Measurements from ENCODE around the gene SIMC1. TPM values are rescaled to one million over a fixed set of nuclear protein-coding genes. Genes with fewer than 3 reads are reported as not detected.
"Not testable (repeated sequence)": the region's sequence is repeated elsewhere in the genome, so short reads cannot be mapped to it uniquely, and the experiment has no call there.

Gene SIMC1
- total RNA-seq, 2 experiments from 2014 or later: 21.5 to 21.9 TPM

GRCh38 chr5:176194238-176195083, 43.8 kb upstream of the SIMC1 start:
- CTCF ChIA-PET; intact Hi-C loops (cut with micrococcal nuclease); H3K27ac Mint-ChIP-seq; H3K27me3 Mint-ChIP-seq; H3K4me1 Mint-ChIP-seq (ENCODE audit: low read depth); H3K36me3 Mint-ChIP-seq (ENCODE audit: low read depth); H3K9me3 Mint-ChIP-seq; POLR2A ChIA-PET: not testable (repeated sequence)
- peak overlapping the region; percentile 17 for H3K4me3 Mint-ChIP-seq
- DNase-seq: peak; percentile 12
- peak; percentile 47 for ATAC-seq

GRCh38 chr5:176195084-176195413, 43.2 kb upstream of the SIMC1 start:
- H3K36me3 Mint-ChIP-seq (ENCODE audit: low read depth); H3K4me1 Mint-ChIP-seq (ENCODE audit: low read depth); CTCF ChIA-PET; H3K4me3 Mint-ChIP-seq; DNase-seq; POLR2A ChIA-PET; intact Hi-C loops (cut with micrococcal nuclease); H3K27ac Mint-ChIP-seq; ATAC-seq; H3K9me3 Mint-ChIP-seq: not testable (repeated sequence)
- peaks cover 14% of the 10 kb centered on the region for H3K27me3 Mint-ChIP-seq

GRCh38 chr5:176195487-176196207, 42.6 kb upstream of the SIMC1 start:
- intact Hi-C loops (cut with micrococcal nuclease); H3K27ac Mint-ChIP-seq; H3K4me1 Mint-ChIP-seq (ENCODE audit: low read depth); POLR2A ChIA-PET; CTCF ChIA-PET; H3K9me3 Mint-ChIP-seq; H3K36me3 Mint-ChIP-seq (ENCODE audit: low read depth); H3K4me3 Mint-ChIP-seq: not testable (repeated sequence)
- peak; percentile 66 for ATAC-seq
- peak; percentile 35 for DNase-seq
- H3K27me3 Mint-ChIP-seq: peaks cover 16% of the 10 kb centered on the region

GRCh38 chr5:176196781-176197180, 41.4 kb upstream of the SIMC1 start:
- H3K9me3 Mint-ChIP-seq, H3K4me3 Mint-ChIP-seq: not testable (repeated sequence)
- peaks cover 16% of the 10 kb centered on the region for H3K27me3 Mint-ChIP-seq

GRCh38 chr5:176197234-176197858, 40.9 kb upstream of the SIMC1 start:
- H3K36me3 Mint-ChIP-seq (ENCODE audit: low read depth); H3K9me3 Mint-ChIP-seq; H3K4me1 Mint-ChIP-seq (ENCODE audit: low read depth); ATAC-seq; POLR2A ChIA-PET; DNase-seq; H3K4me3 Mint-ChIP-seq; intact Hi-C loops (cut with micrococcal nuclease); H3K27ac Mint-ChIP-seq; CTCF ChIA-PET: not testable (repeated sequence)
- H3K27me3 Mint-ChIP-seq: peaks cover 16% of the 10 kb centered on the region

More at GRCh38 chr5:176196781-176197180, 41.4 kb upstream of the SIMC1 start:
- DNase-seq; ATAC-seq; H3K36me3 Mint-ChIP-seq (ENCODE audit: low read depth); POLR2A ChIA-PET; CTCF ChIA-PET; H3K4me1 Mint-ChIP-seq (ENCODE audit: low read depth); intact Hi-C loops (cut with micrococcal nuclease); H3K27ac Mint-ChIP-seq: not testable (repeated sequence)

- DNase-seq; ATAC-seq; H3K9me3 Mint-ChIP-seq; H3K27ac Mint-ChIP-seq; H3K4me3 Mint-ChIP-seq; POLR2A ChIA-PET; CTCF ChIA-PET; H3K36me3 Mint-ChIP-seq (ENCODE audit: low read depth); intact Hi-C loops (cut with micrococcal nuclease); H3K4me1 Mint-ChIP-seq (ENCODE audit: low read depth): not testable (repeated sequence)
- peaks cover 16% of the 10 kb centered on the region for H3K27me3 Mint-ChIP-seq
These were observed 39.9 kb upstream of the SIMC1 start for GRCh38 chr5:176198299-176198698.

- peak; percentile 22 for DNase-seq
- H3K9me3 Mint-ChIP-seq; H3K4me1 Mint-ChIP-seq (ENCODE audit: low read depth); intact Hi-C loops (cut with micrococcal nuclease); POLR2A ChIA-PET; CTCF ChIA-PET; H3K36me3 Mint-ChIP-seq (ENCODE audit: low read depth); H3K27ac Mint-ChIP-seq: not testable (repeated sequence)
- Mint-ChIP-seq H3K27me3 (peaks cover 14% of the 10 kb centered on the region), H3K4me3 (peak overlapping the region; percentile 58)
- peak; percentile 50 for ATAC-seq
These were observed 39.1 kb upstream of the SIMC1 start for GRCh38 chr5:176198991-176199733.

GRCh38 chr5:176199803-176200399, 38.3 kb upstream of the SIMC1 start:
- CTCF ChIA-PET; H3K9me3 Mint-ChIP-seq; DNase-seq; H3K4me3 Mint-ChIP-seq; ATAC-seq; H3K4me1 Mint-ChIP-seq (ENCODE audit: low read depth); intact Hi-C loops (cut with micrococcal nuclease); POLR2A ChIA-PET; H3K27ac Mint-ChIP-seq; H3K36me3 Mint-ChIP-seq (ENCODE audit: low read depth): not testable (repeated sequence)
- peaks cover 14% of the 10 kb centered on the region for H3K27me3 Mint-ChIP-seq

All from activated CD8-positive, alpha-beta T cell treated with anti-CD3 and anti-CD28 coated beads for 36 hours (primary cell).